Tibial artery (tissue), 4 donors: ENCODE measurements around the gene MICU1.

Experiments used
- DNase-seq, 2 donors: peaks; one replicate each; pipeline ENCODE4 v3.0.0-alpha.2; 2019
- H3K27ac ChIP-seq, 2 donors: fragments of 200-600 bp; sonication (generic) in 1 of 2; 1 replicate in 1 of 2; 2 replicates in 1 of 2; pipeline ENCODE4 v1.5.1; 2018 to 2019; ENCODE audit warnings: mild to moderate bottlenecking in 1 of 2
- H3K27me3 ChIP-seq, 2 donors: fragments of 200-600 bp; sonication (generic) in 1 of 2; one replicate each; pipeline versions ENCODE4 v1.5.1 to v1.6.0; 2016 to 2019
- H3K36me3 ChIP-seq, 3 donors: fragments of 200-600 bp; sonication (generic) in 2 of 3; one replicate each; pipeline ENCODE4 v1.5.1; 2016 to 2019; ENCODE audit warnings: mild to moderate bottlenecking in 2 of 3
- H3K4me1 ChIP-seq, 4 donors: fragments of 200-600 bp; sonication (generic) in 2 of 4; 1 replicate in 3 of 4; 2 replicates in 1 of 4; pipeline ENCODE4 v1.5.1; 2016 to 2019
- H3K4me3 ChIP-seq, 2 donors: fragments of 200-600 bp; sonication (generic) in 1 of 2; 1 replicate in 1 of 2; 2 replicates in 1 of 2; pipeline ENCODE4 v1.5.1; 2018 to 2019; ENCODE audit warnings: mild to moderate bottlenecking in 2 of 2
- H3K9me3 ChIP-seq, 3 donors: fragments of 200-600 bp; sonication (generic) in 1 of 3; one replicate each; pipeline ENCODE4 v1.5.1; 2016 to 2019
- CTCF ChIP-seq, 2 experiments: fragments of 200-600 bp in 1 of 2; fragments of 450-650 bp in 1 of 2; IDR thresholded peaks; one replicate each; pipeline ENCODE4 v1.5.1; 2017 to 2019; ENCODE audit warnings: antibody characterized with exemption in 2 of 2, mild to moderate bottlenecking in 1 of 2, moderate library complexity in 1 of 2
- intact Hi-C: fragments of 100-400 bp; cut with DNase I; formaldehyde crosslinking; loops from one replicate; pipeline ENCODE4 v1.15.0; 2023; ENCODE audit warnings: low total_unique reads

Gene MICU1

GRCh38 chr10:72564596-72564995, 61.3 kb downstream of the MICU1 start:
- intact Hi-C loops, result no loop called here
- TF ChIP-seq CTCF (IDR thresholded peaks at IDR 0.05), result no peak
- Histone ChIP-seq H3K27me3 (no peaks in the 10 kb centered on the region), H3K4me3 (no peak overlapping the region), H3K9me3 (no peaks in the 10 kb centered on the region), H3K4me1 (peaks cover 0 to 15% (median 0%) of the 10 kb centered on the region in 4 donors), H3K27ac (no peak overlapping the region), H3K36me3 (peaks cover 15 to 49% (median 21%) of the 10 kb centered on the region in 3 donors)
- no peak for DNase-seq

- TF ChIP-seq CTCF (IDR thresholded peaks at IDR 0.05), result no peak
- Histone ChIP-seq H3K27me3 (no peaks in the 10 kb centered on the region), H3K27ac (no peak overlapping the region), H3K36me3 (peaks cover 15 to 51% (median 27%) of the 10 kb centered on the region in 3 donors), H3K4me3 (no peak overlapping the region), H3K4me1 (peaks cover 0 to 15% (median 0%) of the 10 kb centered on the region in 4 donors), H3K9me3 (no peaks in the 10 kb centered on the region)
- no peak for DNase-seq
- intact Hi-C loops, result no loop called here
Observed at GRCh38 chr10:72563327-72563932, 62.4 kb downstream of the MICU1 start.

- no peak for DNase-seq
- intact Hi-C loops, result no loop called here
- no peak overlapping the region for H3K4me3 ChIP-seq
- no peaks in the 10 kb centered on the region for H3K27me3 ChIP-seq
- no peaks in the 10 kb centered on the region for H3K9me3 ChIP-seq
- H3K4me1 ChIP-seq, result peaks cover 0 to 5% (median 0%) of the 10 kb centered on the region in 4 donors
- no peak for TF ChIP-seq CTCF (IDR thresholded peaks at IDR 0.05)
- peaks cover 15 to 55% (median 30%) of the 10 kb centered on the region in 3 donors for H3K36me3 ChIP-seq
- no peak overlapping the region for H3K27ac ChIP-seq
Observed at GRCh38 chr10:72561745-72562166, 64.1 kb downstream of the MICU1 start.

GRCh38 chr10:72557362-72557761, 68.5 kb downstream of the MICU1 start:
- no peak overlapping the region for H3K4me3 ChIP-seq
- no peaks in the 10 kb centered on the region for H3K9me3 ChIP-seq
- no peak overlapping the region for H3K27ac ChIP-seq
- H3K36me3 ChIP-seq, result peaks cover 11 to 27% (median 21%) of the 10 kb centered on the region in 3 donors
- H3K27me3 ChIP-seq, result no peaks in the 10 kb centered on the region
- H3K4me1 ChIP-seq, result no peaks in the 10 kb centered on the region
- no peak for DNase-seq
- intact Hi-C loops, result no loop called here
- TF ChIP-seq CTCF (IDR thresholded peaks at IDR 0.05), result no peak

GRCh38 chr10:72552857-72553256, 73.0 kb downstream of the MICU1 start:
- TF ChIP-seq CTCF (IDR thresholded peaks at IDR 0.05), result no peak
- Histone ChIP-seq H3K36me3 (peaks cover 17 to 35% (median 31%) of the 10 kb centered on the region in 3 donors), H3K9me3 (no peaks in the 10 kb centered on the region), H3K4me3 (no peak overlapping the region), H3K27me3 (no peaks in the 10 kb centered on the region), H3K27ac (no peak overlapping the region), H3K4me1 (no peaks in the 10 kb centered on the region)
- DNase-seq, result no peak
- intact Hi-C loops, result no loop called here
